Measurements from ENCODE around the gene LASP1.
"Not testable (repeated sequence)": the region's sequence is repeated elsewhere in the genome, so short reads cannot be mapped to it uniquely, and the experiment has no call there.

The LASP1 gene

DNA sequence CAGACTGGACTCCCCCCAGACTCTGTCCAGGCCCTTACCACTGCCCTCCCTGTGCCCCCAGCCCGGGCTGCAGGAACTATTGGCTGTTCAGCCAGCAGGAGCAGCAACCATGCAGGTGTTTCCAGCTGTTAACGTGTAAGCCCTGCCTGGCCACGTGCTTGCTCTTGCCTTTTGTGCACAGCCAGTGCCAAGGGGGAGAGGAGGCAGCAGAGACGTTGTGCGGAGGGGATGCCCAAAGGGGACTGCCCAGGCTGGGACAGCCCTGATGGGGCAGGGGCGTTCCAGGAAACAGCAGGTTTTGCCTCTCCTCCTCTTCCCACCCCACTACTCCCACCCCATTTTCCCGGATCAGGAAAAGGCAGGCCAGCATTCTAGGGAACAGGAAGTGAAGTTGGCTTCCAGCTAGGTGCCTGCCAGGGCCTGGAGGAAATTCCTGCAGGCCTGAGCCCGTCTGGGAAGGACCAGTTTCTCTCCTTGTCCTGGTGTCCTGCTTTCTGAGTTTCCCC, 38.9 kb downstream of the LASP1 start:
- no peak for DNase-seq (ENCODE audit: low read depth in 3 of 3)

DNA sequence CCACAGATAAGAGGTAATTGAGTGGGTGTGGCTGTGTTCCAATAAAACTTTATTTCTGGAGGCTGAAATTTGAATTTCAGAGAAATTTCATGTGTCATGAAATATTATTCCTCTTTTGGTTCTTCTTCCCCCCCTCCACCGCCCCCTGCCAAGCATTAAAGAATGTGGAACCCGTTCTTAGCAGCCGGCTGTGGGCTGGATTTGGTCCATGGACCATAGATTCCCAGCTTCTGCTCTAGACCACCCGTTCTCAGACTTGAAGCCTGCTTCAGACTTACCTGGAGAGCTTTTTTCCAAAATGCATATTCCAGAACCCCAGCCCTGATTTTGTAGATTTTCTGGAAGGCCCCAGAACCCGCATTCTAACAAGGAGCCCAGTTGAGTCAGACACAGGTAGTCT, 40.5 kb downstream of the LASP1 start:
- no peak for DNase-seq (ENCODE audit: low read depth in 3 of 3)

DNA sequence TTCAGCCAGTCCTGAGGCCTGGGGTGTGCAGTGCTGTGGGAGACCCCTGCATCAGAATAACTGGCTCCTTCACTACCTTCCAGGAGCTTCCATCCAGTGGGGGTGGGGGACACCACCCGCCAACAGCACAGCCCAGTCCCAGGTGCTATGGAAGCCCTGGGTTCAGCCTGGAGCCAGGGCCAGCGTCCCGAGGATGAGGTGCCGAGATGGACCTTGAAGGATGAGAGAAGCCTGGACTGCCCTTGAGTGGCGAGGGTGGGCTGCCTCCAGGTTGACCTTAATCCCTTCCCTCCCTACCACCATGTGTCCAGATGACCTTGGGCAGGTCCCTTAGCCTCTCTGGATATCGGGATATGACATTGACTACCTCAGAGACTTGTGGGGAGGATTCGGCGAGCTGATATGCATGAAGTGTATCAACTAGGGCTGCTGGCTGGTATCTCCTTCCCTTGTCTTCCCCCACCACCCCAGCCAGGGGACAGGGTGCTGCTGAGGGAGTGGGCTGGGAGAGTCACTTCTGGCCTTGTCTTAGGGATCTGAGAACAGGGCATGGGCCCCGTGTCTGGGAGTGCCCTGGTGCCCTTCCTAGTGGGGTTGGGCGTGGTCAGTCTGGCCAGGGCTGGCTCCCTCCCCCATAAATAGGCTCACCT, 41.3 kb downstream of the LASP1 start:
- DNase-seq (ENCODE audit: low read depth in 3 of 3), result no peak

DNA sequence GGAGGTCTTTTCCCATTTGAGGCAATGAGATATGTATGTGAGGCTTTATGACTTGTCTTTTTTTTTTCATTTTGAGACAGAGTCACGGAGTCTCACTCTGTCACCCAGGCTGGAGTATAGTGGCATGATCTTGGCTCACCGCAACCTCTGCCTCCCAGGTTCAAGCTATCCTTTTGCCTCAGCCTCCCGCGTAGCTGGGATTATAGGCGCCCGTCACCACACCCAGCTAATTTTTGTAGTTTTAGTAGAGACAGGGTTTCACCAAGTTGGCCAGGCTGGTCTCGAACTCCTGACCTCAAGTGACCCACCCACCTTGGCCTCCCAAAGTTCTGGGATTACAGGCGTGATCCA, 41.8 kb downstream of the LASP1 start:
- not testable (repeated sequence) for DNase-seq (ENCODE audit: low read depth in 3 of 3)

DNA sequence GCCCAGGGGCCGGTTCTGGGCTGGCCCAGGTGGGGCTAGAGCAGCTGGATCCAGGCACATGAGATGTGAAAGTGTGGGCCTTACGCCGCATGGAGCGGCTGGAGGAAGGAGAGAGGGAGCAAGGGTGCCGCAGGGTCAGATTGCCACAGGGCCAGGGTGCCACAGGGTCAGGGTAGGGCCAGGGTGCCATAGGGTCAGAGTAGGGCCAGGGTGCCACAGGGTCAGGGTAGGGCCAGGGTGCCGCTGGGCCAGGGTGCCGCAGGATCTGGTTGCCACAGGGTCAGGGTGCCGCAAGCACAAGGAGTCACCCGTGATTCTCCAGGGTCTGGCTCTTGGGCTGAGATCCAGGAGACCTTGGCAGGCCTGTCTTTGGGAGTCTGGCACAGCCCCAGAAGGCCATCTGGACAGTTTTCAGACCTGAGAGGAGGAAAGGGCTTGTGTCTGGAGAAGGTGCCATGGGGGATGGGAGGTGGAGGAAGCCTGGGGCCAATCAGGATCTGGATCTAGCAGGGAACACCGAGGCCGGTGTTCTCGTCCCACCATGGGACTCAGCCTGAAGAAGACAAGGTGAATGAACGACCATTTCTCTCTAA, 42.5 kb downstream of the LASP1 start:
- no peak for DNase-seq (ENCODE audit: low read depth in 3 of 3)

DNA sequence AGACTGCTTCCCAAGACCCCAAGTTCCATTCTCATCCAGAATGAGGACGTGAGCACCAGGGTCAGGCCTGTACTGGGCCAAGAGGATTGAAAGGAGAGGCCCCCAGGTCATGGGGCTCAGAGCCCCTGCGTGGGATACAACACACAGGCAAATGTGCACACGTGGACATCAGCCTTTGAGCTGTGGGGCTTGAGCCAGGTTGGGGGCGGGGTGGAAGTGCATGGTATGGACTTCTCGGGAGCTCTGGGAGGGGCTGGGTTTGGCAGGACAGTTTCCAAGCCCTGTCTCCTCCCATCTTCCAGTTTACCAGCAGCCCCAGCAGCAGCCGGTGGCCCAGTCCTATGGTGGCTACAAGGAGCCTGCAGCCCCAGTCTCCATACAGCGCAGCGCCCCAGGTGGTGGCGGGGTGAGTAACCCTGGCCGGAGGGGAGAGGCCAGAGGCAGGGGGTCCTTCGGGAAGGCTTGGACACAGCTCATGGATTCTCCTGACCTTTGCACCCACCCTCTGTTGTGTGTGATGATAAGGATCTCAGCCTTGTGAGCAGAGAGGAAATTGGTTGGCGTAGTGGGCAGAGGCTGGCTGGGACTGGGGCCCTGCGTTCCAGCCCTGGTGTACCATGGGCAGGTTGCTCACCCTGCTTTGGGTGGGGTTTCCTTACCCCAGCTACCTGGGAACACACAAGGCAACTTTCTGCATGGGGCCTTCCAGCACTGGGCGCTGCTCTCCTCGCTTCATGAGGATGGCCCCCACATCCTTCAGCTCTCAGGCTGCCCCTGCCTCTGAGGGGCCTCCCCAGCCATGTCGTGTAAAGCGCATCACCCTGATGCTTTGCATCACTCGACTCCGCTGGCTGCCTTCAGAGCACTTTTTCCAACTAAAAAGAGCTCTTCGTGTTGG, 45.1 kb downstream of the LASP1 start:
- no peak for DNase-seq (ENCODE audit: low read depth in 3 of 3)

DNA sequence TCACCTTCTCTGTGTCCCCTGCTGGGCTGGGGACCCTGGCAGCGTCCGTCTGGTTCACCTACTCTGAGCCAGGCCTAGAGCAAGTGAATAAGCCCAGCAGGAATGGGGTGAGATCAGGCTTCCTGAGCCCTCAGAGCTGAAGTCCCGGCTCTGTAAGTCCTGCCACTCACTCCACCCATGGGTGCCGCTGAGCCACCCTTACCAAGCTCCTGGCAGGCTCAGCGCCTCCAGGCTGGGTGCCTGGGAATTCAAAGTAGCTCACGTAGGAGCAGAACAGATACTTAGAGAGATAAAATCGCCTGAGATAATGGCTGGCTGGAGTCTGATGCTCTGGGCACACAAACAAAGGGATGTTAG, 45.8 kb downstream of the LASP1 start:
- DNase-seq (ENCODE audit: low read depth in 3 of 3), result no peak

DNA sequence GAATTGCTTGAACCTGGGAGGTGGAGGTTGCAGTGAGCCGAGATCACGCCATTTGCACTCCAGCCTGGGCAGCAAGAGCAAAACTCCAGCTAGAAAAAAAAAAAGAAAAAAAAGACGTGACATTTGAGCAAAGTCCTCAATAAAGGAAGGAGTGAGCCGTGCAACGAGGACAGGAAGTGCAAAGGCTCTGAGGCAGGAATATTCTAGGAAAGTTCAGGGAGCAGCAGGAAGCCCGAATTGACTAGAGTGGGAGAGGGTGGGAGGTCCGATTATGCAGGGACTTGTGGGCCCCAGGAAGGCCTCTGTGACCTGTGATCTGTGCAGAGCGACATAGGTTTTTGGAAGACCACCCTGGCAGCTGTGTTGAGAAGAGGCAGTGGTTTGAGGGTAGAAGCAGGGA, 46.9 kb downstream of the LASP1 start:
- no peak for DNase-seq (ENCODE audit: low read depth in 3 of 3)

DNA sequence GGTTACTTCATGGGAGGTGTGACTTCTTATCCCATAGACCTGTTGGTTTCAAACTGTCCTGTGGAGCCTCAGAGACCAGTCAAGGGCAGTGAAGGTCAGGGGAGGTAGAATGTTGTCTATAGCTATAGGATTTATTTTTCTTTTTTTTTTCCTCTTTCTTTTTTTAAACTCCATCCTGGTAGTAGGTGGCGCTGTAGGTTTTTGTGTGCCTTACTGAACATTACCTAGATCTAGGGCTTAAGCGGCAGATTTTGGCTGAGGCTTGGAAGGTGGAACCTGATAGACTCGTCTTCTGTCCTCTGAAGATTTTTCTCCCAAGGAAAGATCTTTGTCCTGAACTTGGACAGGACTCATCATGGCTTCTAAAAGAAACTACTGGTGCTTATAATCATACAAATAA, 47.4 kb downstream of the LASP1 start:
- DNase-seq (ENCODE audit: low read depth in 3 of 3), result no peak

DNA sequence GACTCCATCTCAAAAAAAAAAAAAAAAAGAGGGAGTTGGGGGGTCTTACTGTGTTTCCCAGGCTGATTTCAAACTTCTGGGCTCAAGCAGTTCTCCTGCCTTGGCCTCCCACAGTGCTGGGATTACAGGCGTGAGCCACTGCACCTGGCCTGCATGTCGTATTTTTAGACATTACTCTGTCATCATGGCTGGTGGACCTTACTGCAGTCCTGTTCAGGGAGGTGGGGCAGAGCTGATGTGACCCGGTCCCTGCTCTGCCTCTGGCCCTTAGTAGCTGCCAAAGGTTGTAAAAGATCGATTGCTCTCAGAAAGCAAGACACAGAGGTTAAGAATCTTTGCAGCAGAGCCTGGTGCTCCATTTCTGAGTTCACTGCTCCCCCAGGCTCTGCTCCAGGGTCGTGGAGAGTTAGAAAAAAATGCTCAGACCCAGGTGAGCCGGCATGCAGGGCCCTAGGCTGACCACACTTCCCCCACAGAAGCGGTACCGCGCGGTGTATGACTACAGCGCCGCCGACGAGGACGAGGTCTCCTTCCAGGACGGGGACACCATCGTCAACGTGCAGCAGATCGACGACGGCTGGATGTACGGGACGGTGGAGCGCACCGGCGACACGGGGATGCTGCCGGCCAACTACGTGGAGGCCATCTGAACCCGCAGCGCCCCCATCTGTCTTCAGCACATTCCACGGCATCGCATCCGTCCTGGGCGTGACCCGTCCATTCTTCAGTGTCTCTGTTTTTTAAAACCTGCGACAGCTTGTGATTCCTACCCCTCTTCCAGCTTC, 48.5 kb downstream of the LASP1 start:
- DNase-seq (ENCODE audit: low read depth in 3 of 3), result no peak

DNA sequence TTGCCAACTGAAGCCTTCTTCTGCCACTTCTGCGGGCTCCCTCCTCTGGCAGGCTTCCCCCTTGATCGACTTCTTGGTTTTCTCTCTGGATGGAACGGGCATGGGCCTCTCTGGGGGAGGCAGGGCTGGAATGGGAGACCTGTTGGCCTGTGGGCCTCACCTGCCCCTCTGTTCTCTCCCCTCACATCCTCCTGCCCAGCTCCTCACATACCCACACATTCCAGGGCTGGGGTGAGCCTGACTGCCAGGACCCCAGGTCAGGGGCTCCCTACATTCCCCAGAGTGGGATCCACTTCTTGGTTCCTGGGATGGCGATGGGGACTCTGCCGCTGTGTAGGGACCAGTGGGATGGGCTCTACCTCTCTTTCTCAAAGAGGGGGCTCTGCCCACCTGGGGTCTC, 49.1 kb downstream of the LASP1 start:
- no peak for DNase-seq (ENCODE audit: low read depth in 3 of 3)

DNA sequence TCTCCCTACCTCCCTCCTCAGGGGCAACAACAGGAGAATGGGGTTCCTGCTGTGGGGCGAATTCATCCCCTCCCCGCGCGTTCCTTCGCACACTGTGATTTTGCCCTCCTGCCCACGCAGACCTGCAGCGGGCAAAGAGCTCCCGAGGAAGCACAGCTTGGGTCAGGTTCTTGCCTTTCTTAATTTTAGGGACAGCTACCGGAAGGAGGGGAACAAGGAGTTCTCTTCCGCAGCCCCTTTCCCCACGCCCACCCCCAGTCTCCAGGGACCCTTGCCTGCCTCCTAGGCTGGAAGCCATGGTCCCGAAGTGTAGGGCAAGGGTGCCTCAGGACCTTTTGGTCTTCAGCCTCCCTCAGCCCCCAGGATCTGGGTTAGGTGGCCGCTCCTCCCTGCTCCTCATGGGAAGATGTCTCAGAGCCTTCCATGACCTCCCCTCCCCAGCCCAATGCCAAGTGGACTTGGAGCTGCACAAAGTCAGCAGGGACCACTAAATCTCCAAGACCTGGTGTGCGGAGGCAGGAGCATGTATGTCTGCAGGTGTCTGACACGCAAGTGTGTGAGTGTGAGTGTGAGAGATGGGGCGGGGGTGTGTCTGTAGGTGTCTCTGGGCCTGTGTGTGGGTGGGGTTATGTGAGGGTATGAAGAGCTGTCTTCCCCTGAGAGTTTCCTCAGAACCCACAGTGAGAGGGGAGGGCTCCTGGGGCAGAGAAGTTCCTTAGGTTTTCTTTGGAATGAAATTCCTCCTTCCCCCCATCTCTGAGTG, 49.6 kb downstream of the LASP1 start:
- DNase-seq (ENCODE audit: low read depth in 3 of 3), result no peak

DNA sequence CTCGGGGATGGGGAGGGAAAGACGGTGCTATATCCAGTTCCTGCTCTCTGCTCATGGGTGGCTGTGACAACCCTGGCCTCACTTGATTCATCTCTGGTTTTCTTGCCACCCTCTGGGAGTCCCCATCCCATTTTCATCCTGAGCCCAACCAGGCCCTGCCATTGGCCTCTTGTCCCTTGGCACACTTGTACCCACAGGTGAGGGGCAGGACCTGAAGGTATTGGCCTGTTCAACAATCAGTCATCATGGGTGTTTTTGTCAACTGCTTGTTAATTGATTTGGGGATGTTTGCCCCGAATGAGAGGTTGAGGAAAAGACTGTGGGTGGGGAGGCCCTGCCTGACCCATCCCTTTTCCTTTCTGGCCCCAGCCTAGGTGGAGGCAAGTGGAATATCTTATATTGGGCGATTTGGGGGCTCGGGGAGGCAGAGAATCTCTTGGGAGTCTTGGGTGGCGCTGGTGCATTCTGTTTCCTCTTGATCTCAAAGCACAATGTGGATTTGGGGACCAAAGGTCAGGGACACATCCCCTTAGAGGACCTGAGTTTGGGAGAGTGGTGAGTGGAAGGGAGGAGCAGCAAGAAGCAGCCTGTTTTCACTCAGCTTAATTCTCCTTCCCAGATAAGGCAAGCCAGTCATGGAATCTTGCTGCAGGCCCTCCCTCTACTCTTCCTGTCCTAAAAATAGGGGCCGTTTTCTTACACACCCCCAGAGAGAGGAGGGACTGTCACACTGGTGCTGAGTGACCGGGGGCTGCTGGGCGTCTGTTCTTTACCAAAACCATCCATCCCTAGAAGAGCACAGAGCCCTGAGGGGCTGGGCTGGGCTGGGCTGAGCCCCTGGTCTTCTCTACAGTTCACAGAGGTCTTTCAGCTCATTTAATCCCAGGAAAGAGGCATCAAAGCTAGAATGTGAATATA, 50.8 kb downstream of the LASP1 start:
- DNase-seq (ENCODE audit: low read depth in 3 of 3), result no peak

DNA sequence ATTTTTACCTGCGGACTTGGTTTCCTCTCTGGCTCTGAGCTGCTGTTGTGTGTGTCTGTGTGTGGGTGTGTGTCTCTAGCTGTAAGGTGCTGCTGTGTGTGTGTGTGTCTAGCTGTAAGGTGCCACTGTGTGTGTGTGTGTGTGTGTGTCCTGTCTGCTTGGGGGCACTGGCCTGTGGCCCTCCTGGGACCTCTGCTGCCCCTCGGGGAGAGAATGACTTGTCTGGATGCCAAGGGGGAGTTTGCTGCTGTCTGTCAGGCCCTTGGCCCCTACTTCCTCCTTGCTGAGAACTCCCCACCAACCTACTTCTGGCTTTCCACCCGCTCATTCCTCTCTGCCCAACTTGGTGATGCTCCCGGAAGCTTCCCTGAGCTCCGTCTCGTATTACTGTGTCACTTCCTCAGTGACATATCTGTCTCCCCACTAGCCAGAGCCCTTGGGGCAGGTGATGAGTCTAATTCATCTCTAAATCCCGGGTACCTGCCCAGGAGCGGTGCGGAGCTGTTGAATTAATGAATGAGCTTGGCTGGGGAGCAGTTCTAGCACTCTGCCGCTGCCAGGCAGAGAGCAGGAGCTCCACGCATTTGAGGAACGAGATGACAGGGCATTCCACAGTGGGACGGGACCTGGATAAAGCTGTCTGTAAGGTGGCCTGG, 52.0 kb downstream of the LASP1 start:
- no peak for DNase-seq (ENCODE audit: low read depth in 3 of 3)

DNA sequence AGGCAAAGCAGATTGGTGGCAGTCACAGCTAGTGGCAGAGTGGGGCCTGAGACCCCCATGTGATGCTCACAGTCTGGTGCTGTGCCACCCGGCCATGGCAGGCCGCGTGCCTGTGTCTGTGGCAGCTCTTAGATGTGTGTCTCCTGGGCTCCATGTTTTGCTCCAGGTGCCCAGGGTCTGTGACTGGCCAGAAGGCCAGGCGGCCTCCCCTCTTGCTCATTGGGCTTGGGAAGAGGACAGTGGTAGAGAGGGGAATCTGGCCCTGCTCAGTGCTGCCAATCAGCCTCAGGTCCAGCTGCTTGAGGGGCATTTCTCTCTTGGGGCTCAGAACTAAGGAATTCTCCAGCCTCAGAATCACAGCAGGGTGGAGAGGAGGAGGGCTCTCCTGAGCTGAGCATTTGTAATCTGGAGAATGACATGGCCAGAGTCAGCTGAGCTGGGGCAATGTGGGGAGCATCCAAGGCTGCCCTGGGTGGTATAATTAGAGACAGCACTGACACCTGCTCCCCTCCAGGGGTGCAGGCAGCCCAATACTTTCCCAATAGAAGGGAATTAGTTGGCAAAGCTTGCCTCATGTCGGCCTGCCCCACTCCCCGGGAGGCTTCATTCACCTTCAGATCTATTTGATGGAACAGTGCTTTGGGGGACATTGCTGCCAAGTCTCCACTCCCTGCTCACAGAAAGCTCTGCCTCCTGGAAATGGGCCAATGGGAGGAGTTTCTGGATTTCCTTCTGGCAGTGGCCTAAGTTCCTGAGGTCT, 52.9 kb downstream of the LASP1 start:
- no peak for DNase-seq (ENCODE audit: low read depth in 3 of 3)

DNA sequence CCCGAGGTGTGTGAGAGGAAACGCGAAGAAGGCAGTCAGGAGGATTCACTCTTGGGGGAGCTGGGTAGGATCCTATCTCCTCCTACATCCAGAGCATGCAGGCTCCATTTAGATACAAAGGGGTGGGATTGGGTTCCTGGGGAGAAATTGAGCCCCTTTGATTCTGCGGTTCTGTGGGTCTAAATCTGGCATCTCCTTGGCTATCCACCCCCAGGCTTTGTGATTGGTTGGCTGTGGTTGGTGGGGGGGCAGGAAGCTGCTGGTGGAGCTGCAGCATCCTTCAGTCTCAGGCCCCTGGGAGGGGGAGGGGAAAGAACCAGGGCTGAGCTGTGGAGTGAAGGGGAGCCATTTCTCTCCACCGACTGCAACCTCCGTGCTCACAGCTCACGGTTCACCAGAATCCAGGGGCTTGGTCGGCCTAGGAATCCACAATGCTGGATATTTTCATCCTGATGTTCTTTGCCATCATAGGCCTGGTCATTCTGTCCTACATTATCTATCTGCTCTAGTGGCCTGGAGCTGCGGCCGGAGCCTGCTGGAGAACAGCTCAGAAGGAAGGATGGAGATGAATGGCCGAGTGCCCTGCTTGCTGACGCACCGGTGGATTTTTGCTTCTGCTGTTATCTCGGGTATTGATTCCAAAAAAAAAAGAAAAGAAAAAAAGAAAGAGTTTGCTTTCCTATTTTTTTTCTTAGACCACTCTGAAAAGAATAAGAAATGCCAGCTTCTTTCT, 55.6 kb downstream of the LASP1 start, which contains the start of gene LASP1NB:
Gene LASP1NB (plus strand): TSS at position 352 of the 733 bp plus-strand sequence.
- DNase-seq (ENCODE audit: low read depth in 3 of 3), result no peak

DNA sequence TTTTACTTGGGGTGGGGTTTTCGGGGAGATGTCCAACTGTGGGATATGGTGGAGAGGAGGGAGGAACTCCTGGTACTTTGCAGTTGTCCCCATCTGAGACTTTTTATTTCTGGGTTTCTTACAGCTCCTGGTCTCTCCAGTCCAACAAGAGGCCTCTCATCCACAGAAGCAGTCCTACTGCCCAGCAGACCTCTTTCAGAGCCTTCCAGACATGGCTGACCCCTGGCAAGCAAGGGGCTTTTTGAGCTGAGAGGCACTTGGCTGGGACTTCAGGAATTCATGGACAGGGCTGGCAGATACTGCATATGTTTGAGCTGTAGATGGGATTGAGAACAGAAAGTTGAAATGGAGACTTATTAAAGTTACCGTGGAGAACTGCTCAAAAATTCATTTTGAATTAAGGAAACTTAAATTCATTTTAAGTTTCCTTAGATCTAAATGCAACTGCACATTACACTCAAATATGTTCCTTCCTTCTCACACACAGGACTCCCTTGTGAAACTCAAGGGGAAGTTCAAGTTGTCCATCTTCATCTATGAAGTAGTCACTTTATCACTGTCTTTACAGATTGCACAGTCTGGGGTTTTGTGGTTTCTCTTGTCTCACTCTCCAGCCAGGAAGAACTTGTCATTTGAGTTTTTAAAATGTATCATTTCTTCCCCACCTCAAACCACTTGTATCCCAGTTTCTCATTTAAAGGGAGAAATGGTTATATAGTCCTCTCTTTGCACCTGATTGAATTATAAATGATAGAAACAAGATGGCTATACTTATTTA, 56.6 kb downstream of the LASP1 start:
- DNase-seq (ENCODE audit: low read depth in 3 of 3), result no peak

Measured in stimulated activated CD4-positive, alpha-beta T cell treated with anti-CD3 and anti-CD28 coated beads, TNF-alpha, amount 100 ng/mL, for 24 hours (primary cell).